Spleen (tissue), 11 donors: ENCODE results near the gene LRRC3. TPM values are rescaled to one million over a fixed set of nuclear protein-coding genes. Genes with fewer than 3 reads are reported as not detected.
A peak's percentile ranks its signal among the peaks of the same experiment; 100 is the strongest.

Source experiments
- DNase-seq: peaks from one replicate; pipeline ENCODE4 v3.0.0-alpha.2; 2020
- H3K27ac ChIP-seq, 8 donors: fragments of 200-600 bp; sonication (generic) in 7 of 8; 1 replicate in 4 of 8; 2 replicates in 4 of 8; pipeline versions ENCODE4 v1.5.0 to v1.8.0; 2016 to 2021; ENCODE audit warnings: inconsistent platforms in 4 of 8, mild to moderate bottlenecking in 4 of 8, moderate library complexity in 1 of 8
- H3K27me3 ChIP-seq, 7 donors: fragments of 200-600 bp; sonication (generic) in 6 of 7; replicated peaks in 1 of 7; 1 replicate in 4 of 7; 2 replicates in 3 of 7; pipeline versions ENCODE4 v1.5.0 to v1.8.0; 2016 to 2021; ENCODE audit warnings: inconsistent platforms in 3 of 7, mild to moderate bottlenecking in 1 of 7
- H3K36me3 ChIP-seq, 6 donors: fragments of 200-600 bp; sonication (generic) in 5 of 6; 1 replicate in 4 of 6; 2 replicates in 2 of 6; pipeline versions ENCODE4 v1.5.0 to v1.8.0; 2016 to 2021; ENCODE audit warnings: inconsistent platforms in 2 of 6
- H3K4me1 ChIP-seq, 6 donors: fragments of 200-600 bp; sonication (generic) in 5 of 6; 1 replicate in 3 of 6; 2 replicates in 3 of 6; pipeline versions ENCODE4 v1.5.0 to v1.8.0; 2016 to 2021; ENCODE audit warnings: inconsistent platforms in 3 of 6
- H3K4me3 ChIP-seq, 8 donors: fragments of 200-600 bp; sonication (generic) in 7 of 8; 1 replicate in 4 of 8; 2 replicates in 4 of 8; pipeline versions ENCODE4 v1.5.0 to v1.8.0; 2016 to 2021; ENCODE audit warnings: inconsistent platforms in 4 of 8, mild to moderate bottlenecking in 4 of 8, moderate library complexity in 2 of 8
- H3K9me3 ChIP-seq, 8 donors: fragments of 200-600 bp; sonication (generic) in 7 of 8; 1 replicate in 4 of 8; 2 replicates in 4 of 8; pipeline versions ENCODE4 v1.5.0 to v1.8.0; 2016 to 2021; ENCODE audit warnings: inconsistent platforms in 4 of 8
- CTCF ChIP-seq, 11 experiments: fragments of 200-600 bp in 7 of 11; fragments of 450-650 bp in 4 of 11; sonication (generic) in 4 of 11; IDR thresholded peaks in 8 of 11; conservative IDR thresholded peaks in 3 of 11; 1 replicate in 7 of 11; 2 replicates in 4 of 11; pipeline versions ENCODE4 v1.4.0 to v1.8.0; 2016 to 2021; ENCODE audit warnings: antibody characterized with exemption in 11 of 11, inconsistent platforms in 4 of 11, mild to moderate bottlenecking in 1 of 11
- POLR2A ChIP-seq, 3 donors: fragments of 450-650 bp; IDR thresholded peaks; one replicate each; pipeline ENCODE4 v1.5.1; 2017; ENCODE audit warnings: antibody characterized with exemption in 3 of 3, mild to moderate bottlenecking in 1 of 3
- POLR2AphosphoS5 ChIP-seq, 3 donors: sonication (generic); formaldehyde crosslinking; IDR thresholded peaks; one replicate each; pipeline ENCODE4 v1.5.1; 2017; ENCODE audit warnings: antibody characterized with exemption in 3 of 3
- WGBS, 5 donors: extraction: QIAGEN DNeasy Blood & Tissue Kit in 3 of 5; methylation state at CpG; one replicate each; pipeline versions ENCODE4 v1.1.5 to v1.1.7; 2013 to 2018; 5-methylcytosine and 5-hydroxymethylcytosine counted together
- intact Hi-C: fragments of 100-400 bp; cut with DNase I; formaldehyde crosslinking; loops from one replicate; pipeline ENCODE4 v1.15.0; 2023; ENCODE audit warnings: low total_unique reads
- polyA plus RNA-seq, 3 donors: library from polyadenylated mRNA; stranded (reverse); fragments of 200-250 nt; gene quantifications; one replicate each; pipeline ENCODE4 v1.2.1, GENCODE V29; 2013
- total RNA-seq, 7 donors: library from RNA; depleted of rRNA in 3 of 7; stranded (reverse); fragments of >200 nt in 3 of 7; fragmentation: NEBNext Ultra II Directional in 4 of 7; extraction: Animal tissue kit (Norgen Biotek cat#: 25700) in 4 of 7; gene quantifications; one replicate each; pipeline versions ENCODE4 v1.1.0 to v1.2.1, GENCODE V29; 2016 to 2021
- donor health status: healthy with polysubstance abuse.
- donor health status: DM: no; HTN: no; CAD: no; lungs with moderate emphysema.
- donor health status: DM: no; HTN: no; CAD: no.
- donor health status: Bipolar disorder and iron deficiency.
- donor health status: healthy.
- donor health status: DM: no; HTN: no; CAD: no.
- donor health status: DM: yes; HTN: yes; CAD: no.

The LRRC3 gene
- total and polyA plus RNA-seq, 10 donors: 0.24 to 4.9 (median 2.5) TPM

GRCh38 chr21:44438531-44439210 lies 16.6 kb upstream of the LRRC3 start:
- H3K36me3 ChIP-seq: peaks cover 0 to 100% (median 57%) of the 10 kb centered on the region in 6 donors
- intact Hi-C loops: loop anchor here (10.0 kb wide), 1 partner anchor 104 kb away; the partner anchor contains the start of gene CFAP410
- H3K4me3 ChIP-seq: no peak overlapping the region
- no peak for TF ChIP-seq POLR2AphosphoS5 (IDR thresholded peaks at IDR 0.05)
- TF ChIP-seq CTCF (IDR thresholded peaks at IDR 0.05 in 8 of 11, conservative IDR thresholded peaks at IDR 0.05 in 3 of 11): no peak
- no peak for TF ChIP-seq POLR2A (IDR thresholded peaks at IDR 0.05)
- DNase-seq: peak; percentile 59
- H3K27me3 ChIP-seq: peaks cover 0 to 4% (median 0%) of the 10 kb centered on the region in 7 donors
- no peaks in the 10 kb centered on the region for H3K9me3 ChIP-seq
- peaks cover 0 to under 1% (median 0%) of the 10 kb centered on the region in 6 donors for H3K4me1 ChIP-seq
- H3K27ac ChIP-seq: no peak overlapping the region
- 80 to 90% (median 87%) methylated on average over 16 to 34 of the region's 34 CpGs for WGBS, 5 donors

GRCh38 chr21:44439211-44439600 lies 16.1 kb upstream of the LRRC3 start:
- Histone ChIP-seq H3K4me3 (no peak overlapping the region), H3K27ac (no peak overlapping the region), H3K9me3 (no peaks in the 10 kb centered on the region), H3K36me3 (peaks cover 0 to 98% (median 57%) of the 10 kb centered on the region in 6 donors), H3K4me1 (no peaks in the 10 kb centered on the region), H3K27me3 (peaks cover 0 to 7% (median 0%) of the 10 kb centered on the region in 7 donors)
- DNase-seq: no peak
- intact Hi-C loops: loop anchor here (10.0 kb wide), 1 partner anchor 104 kb away; the partner anchor contains the start of gene CFAP410
- TF ChIP-seq POLR2AphosphoS5 (IDR thresholded peaks at IDR 0.05) (no peak), CTCF (IDR thresholded peaks at IDR 0.05 in 8 of 11, conservative IDR thresholded peaks at IDR 0.05 in 3 of 11) (no peak), POLR2A (IDR thresholded peaks at IDR 0.05) (no peak)
- WGBS, 5 donors: 76 to 87% (median 84%) methylated on average over 11 of the region's 11 CpGs

- intact Hi-C loops: no loop called here
- peak; percentile 43 for DNase-seq
- WGBS, 5 donors: 77 to 92% (median 87%) methylated on average over 23 to 33 of the region's 33 CpGs
Observed at GRCh38 chr21:44440241-44441040, 14.9 kb upstream of the LRRC3 start.

More at GRCh38 chr21:44440241-44441040, 14.9 kb upstream of the LRRC3 start:
- no peaks in the 10 kb centered on the region for H3K4me1 ChIP-seq
- peaks cover 0 to 86% (median 49%) of the 10 kb centered on the region in 6 donors for H3K36me3 ChIP-seq
- H3K4me3 ChIP-seq: no peak overlapping the region
- peaks cover 0 to 3% (median 0%) of the 10 kb centered on the region in 8 donors for H3K9me3 ChIP-seq
- TF ChIP-seq CTCF (IDR thresholded peaks at IDR 0.05 in 8 of 11, conservative IDR thresholded peaks at IDR 0.05 in 3 of 11): no peak
- no peak for TF ChIP-seq POLR2AphosphoS5 (IDR thresholded peaks at IDR 0.05)
- TF ChIP-seq POLR2A (IDR thresholded peaks at IDR 0.05): no peak
- H3K27me3 ChIP-seq: peaks cover 0 to 16% (median 0%) of the 10 kb centered on the region in 7 donors
- no peak overlapping the region for H3K27ac ChIP-seq
